ENCODE data around the gene SYNE2. TPM values are rescaled to one million over a fixed set of nuclear protein-coding genes. Genes with fewer than 3 reads are reported as not detected.

The SYNE2 gene
- total RNA-seq, 1 donor: 10.1 TPM

DNA sequence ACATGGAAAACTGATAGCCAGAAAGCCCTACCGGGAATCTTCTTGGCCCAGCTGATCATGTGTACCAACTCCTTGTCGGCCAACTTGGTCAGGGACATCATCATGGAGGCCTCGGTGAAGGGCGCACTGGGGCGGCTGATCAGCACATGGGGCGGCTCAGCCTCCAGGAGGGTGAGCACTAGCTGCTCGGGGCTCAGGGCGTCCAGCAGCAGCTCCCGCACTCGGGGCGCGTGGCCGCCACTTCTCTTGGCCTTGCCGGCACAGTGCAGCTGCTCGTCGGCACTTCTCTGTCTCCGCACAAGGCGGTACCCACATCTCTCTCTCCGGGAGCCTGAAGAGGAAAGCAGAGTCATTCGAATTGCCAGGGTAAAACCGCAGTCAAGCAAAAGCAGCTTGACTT is 407.6 kb downstream of the SYNE2 start:
- Histone ChIP-seq H3K36me3 (ENCODE audit: insufficient read depth, low read length) (no peaks in the 10 kb centered on the region), H3K27me3 (ENCODE audit: insufficient read depth, low read length) (peaks cover 4% of the 10 kb centered on the region), H3K4me1 (ENCODE audit: insufficient read depth, low read length) (no peaks in the 10 kb centered on the region), H3K9me3 (ENCODE audit: low read depth, low read length) (no peaks in the 10 kb centered on the region), H3K27ac (ENCODE audit: low read depth, low read length) (no peak overlapping the region), H4K20me1 (ENCODE audit: insufficient read depth, low read length) (no peaks in the 10 kb centered on the region), H3K4me3 (ENCODE audit: insufficient read depth, low read length) (no peak overlapping the region), H3K4me2 (ENCODE audit: insufficient read depth, low read length) (no peak overlapping the region), H3K79me2 (ENCODE audit: insufficient read depth, low read length) (no peaks in the 10 kb centered on the region), H2AFZ (ENCODE audit: low read length) (no peak overlapping the region)
- TF ChIP-seq, protein P1, sequence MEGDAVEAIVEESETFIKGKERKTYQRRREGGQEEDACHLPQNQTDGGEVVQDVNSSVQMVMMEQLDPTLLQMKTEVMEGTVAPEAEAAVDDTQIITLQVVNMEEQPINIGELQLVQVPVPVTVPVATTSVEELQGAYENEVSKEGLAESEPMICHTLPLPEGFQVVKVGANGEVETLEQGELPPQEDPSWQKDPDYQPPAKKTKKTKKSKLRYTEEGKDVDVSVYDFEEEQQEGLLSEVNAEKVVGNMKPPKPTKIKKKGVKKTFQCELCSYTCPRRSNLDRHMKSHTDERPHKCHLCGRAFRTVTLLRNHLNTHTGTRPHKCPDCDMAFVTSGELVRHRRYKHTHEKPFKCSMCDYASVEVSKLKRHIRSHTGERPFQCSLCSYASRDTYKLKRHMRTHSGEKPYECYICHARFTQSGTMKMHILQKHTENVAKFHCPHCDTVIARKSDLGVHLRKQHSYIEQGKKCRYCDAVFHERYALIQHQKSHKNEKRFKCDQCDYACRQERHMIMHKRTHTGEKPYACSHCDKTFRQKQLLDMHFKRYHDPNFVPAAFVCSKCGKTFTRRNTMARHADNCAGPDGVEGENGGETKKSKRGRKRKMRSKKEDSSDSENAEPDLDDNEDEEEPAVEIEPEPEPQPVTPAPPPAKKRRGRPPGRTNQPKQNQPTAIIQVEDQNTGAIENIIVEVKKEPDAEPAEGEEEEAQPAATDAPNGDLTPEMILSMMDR (IDR thresholded peaks at IDR 0.05; ENCODE audit: extremely low read depth, low read depth, low read length): no peak
- DNase-seq (ENCODE audit: insufficient read length, low spot score, missing footprints): no peak

DNA sequence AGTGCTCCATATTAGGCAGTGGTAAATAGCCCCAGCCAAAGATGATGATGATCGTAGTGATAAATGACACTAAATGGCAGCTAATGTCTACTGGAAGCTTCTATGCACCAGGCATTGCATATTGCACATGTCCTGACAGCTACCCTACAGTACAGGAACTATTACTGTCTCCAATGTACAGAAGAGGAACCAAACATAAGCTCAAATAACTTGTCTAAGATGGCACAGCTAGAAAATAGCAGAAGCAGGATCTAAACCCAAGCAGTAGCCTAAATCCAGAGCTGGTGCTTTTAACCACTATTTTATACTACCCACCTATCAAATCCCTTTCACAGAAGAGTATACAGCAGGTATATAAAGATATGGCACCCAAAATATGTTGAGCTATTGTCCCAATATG is 412.4 kb downstream of the SYNE2 start:
- H4K20me1 ChIP-seq (ENCODE audit: insufficient read depth, low read length): no peaks in the 10 kb centered on the region
- H3K4me2 ChIP-seq (ENCODE audit: insufficient read depth, low read length): no peak overlapping the region
- no peak overlapping the region for H3K4me3 ChIP-seq (ENCODE audit: insufficient read depth, low read length)
- TF ChIP-seq, protein P1 (IDR thresholded peaks at IDR 0.05; ENCODE audit: extremely low read depth, low read depth, low read length): no peak
- peaks cover 3% of the 10 kb centered on the region for H3K4me1 ChIP-seq (ENCODE audit: insufficient read depth, low read length)
- H3K79me2 ChIP-seq (ENCODE audit: insufficient read depth, low read length): no peaks in the 10 kb centered on the region
- H3K9me3 ChIP-seq (ENCODE audit: low read depth, low read length): no peaks in the 10 kb centered on the region
- no peaks in the 10 kb centered on the region for H3K27me3 ChIP-seq (ENCODE audit: insufficient read depth, low read length)
- H3K36me3 ChIP-seq (ENCODE audit: insufficient read depth, low read length): no peaks in the 10 kb centered on the region
- no peak overlapping the region for H2AFZ ChIP-seq (ENCODE audit: low read length)
- no peak for DNase-seq (ENCODE audit: insufficient read length, low spot score, missing footprints)
- no peak overlapping the region for H3K27ac ChIP-seq (ENCODE audit: low read depth, low read length)

DNA sequence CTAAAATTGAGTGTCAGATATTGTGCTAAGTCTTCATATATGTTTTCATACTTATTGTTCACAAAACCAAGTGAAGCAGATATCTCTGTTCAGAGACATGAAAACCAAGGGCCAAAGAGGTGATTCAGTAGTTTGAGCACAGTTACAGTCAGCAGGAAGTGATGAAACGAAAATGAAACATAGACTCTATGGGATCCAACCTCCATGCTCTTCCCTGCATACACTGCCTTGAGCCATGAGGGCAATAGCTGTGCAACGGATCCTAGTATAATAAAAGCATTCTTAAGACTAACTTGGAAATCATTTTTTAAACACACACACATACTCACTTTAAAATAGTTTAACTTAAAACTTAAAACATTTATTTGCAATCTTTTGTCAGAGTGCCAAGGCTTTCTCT is 413.4 kb downstream of the SYNE2 start:
- no peaks in the 10 kb centered on the region for H3K36me3 ChIP-seq (ENCODE audit: insufficient read depth, low read length)
- peak overlapping the region; percentile 27 for H3K4me2 ChIP-seq (ENCODE audit: insufficient read depth, low read length)
- peaks cover 3% of the 10 kb centered on the region for H3K4me1 ChIP-seq (ENCODE audit: insufficient read depth, low read length)
- H3K27me3 ChIP-seq (ENCODE audit: insufficient read depth, low read length): no peaks in the 10 kb centered on the region
- H4K20me1 ChIP-seq (ENCODE audit: insufficient read depth, low read length): no peaks in the 10 kb centered on the region
- H3K79me2 ChIP-seq (ENCODE audit: insufficient read depth, low read length): no peaks in the 10 kb centered on the region
- H3K9me3 ChIP-seq (ENCODE audit: low read depth, low read length): no peaks in the 10 kb centered on the region
- H2AFZ ChIP-seq (ENCODE audit: low read length): peak overlapping the region; percentile 64
- TF ChIP-seq, protein P1 (IDR thresholded peaks at IDR 0.05; ENCODE audit: extremely low read depth, low read depth, low read length): no peak
- DNase-seq (ENCODE audit: insufficient read length, low spot score, missing footprints): peak; percentile 78
- H3K27ac ChIP-seq (ENCODE audit: low read depth, low read length): no peak overlapping the region
- H3K4me3 ChIP-seq (ENCODE audit: insufficient read depth, low read length): no peak overlapping the region

DNA sequence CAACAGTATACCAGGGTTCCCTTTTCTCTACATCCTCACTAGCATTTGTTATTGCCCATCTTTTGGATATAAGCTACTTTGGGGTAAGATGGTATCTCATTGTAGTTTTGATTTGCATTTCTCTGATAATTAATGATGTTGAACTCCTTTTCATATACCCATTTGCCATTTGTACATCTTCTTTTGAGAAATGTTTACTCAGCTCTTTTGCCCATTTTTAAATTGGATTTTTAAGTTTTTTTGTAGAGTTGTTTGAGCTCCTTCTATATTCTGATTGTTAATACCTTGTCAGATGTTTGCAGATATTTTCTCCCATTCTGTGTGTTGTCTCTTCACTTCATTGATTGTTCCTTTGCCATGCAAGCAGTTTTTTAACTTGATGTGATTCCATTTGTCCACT is 419.2 kb downstream of the SYNE2 start:
- Histone ChIP-seq H4K20me1 (ENCODE audit: insufficient read depth, low read length) (no peaks in the 10 kb centered on the region), H3K79me2 (ENCODE audit: insufficient read depth, low read length) (no peaks in the 10 kb centered on the region), H3K36me3 (ENCODE audit: insufficient read depth, low read length) (no peaks in the 10 kb centered on the region), H3K4me1 (ENCODE audit: insufficient read depth, low read length) (no peaks in the 10 kb centered on the region), H3K27ac (ENCODE audit: low read depth, low read length) (no peak overlapping the region), H3K4me2 (ENCODE audit: insufficient read depth, low read length) (no peak overlapping the region), H3K27me3 (ENCODE audit: insufficient read depth, low read length) (no peaks in the 10 kb centered on the region), H3K4me3 (ENCODE audit: insufficient read depth, low read length) (no peak overlapping the region), H2AFZ (ENCODE audit: low read length) (no peak overlapping the region), H3K9me3 (ENCODE audit: low read depth, low read length) (no peaks in the 10 kb centered on the region)
- TF ChIP-seq, protein P1 (IDR thresholded peaks at IDR 0.05; ENCODE audit: extremely low read depth, low read depth, low read length): no peak
- DNase-seq (ENCODE audit: insufficient read length, low spot score, missing footprints): no peak

Small RNA genes lying within 50 kb of the gene (small RNA-seq; reads per million reads assigned to genes)
- gene MIR548H1: not detected
- gene RF00019: not detected
- gene RPS28P1: not detected

Other genes with a start within 250 kb of the SYNE2 start
- 8.3 and 10.5 TPM in 2 replicates for gene WDR89, start 211.1 kb upstream of the SYNE2 start, total RNA-seq
- gene SGPP1, start 124.9 kb upstream of the SYNE2 start, total RNA-seq: 38.0 TPM in 2 replicates